Memory B cell (primary cell): ENCODE measurements around the gene OR2AJ1.

ENCODE experiments used
- ATAC-seq: fragments of 150-1000 bp; cut with Tn5 transposase; 2 replicates; pipeline ENCODE4 v1.10.0; 2021; ENCODE audit warnings: low read depth, mild to moderate bottlenecking, moderate library complexity
- DNase-seq, 2 donors: peaks; one replicate each; pipeline ENCODE4 v3.0.0; 2022; ENCODE audit warnings: low spot score in 2 of 2
- H3K27ac Mint-ChIP-seq: one replicate; pipeline ENCODE4 v1.8.0; 2022; ENCODE audit warnings: mild to moderate bottlenecking, moderate library complexity, mixed read lengths
- H3K27me3 Mint-ChIP-seq: one replicate; pipeline ENCODE4 v1.8.0; 2022; ENCODE audit warnings: mixed read lengths
- H3K36me3 Mint-ChIP-seq: one replicate; pipeline ENCODE4 v1.8.0; 2022; ENCODE audit warnings: mild to moderate bottlenecking, mixed read lengths
- H3K4me1 Mint-ChIP-seq: one replicate; pipeline ENCODE4 v1.8.0; 2022; ENCODE audit warnings: mixed read lengths
- H3K4me3 Mint-ChIP-seq: one replicate; pipeline ENCODE4 v1.8.0; 2022; ENCODE audit warnings: mild to moderate bottlenecking, moderate library complexity, mixed read lengths
- H3K9me3 Mint-ChIP-seq: one replicate; pipeline ENCODE4 v1.8.0; 2022; ENCODE audit warnings: mixed read lengths

OR2AJ1 gene, protein sequence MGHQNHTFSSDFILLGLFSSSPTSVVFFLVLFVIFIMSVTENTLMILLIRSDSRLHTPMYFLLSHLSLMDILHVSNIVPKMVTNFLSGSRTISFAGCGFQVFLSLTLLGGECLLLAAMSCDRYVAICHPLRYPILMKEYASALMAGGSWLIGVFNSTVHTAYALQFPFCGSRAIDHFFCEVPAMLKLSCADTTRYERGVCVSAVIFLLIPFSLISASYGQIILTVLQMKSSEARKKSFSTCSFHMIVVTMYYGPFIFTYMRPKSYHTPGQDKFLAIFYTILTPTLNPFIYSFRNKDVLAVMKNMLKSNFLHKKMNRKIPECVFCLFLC

DNA sequence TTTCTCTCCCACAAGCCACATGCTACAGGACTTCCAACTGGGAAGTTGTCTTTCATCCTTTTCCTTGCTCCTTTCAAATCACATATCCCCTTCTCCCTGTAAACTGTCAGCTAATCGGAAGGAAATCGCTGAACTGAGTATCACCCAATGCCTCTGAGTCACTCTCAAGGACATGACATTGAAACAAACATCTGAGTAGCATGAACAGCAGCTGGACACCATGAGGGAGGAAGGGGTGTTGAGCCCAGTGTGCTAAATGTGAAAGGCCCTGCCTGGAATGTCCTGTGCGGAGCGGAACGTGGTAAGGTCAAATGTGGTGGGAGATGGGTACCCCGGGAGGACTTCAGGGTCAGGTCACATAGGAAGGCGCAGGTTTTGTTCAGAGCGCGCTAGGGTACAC lies at the start of gene OR2AJ1:
Gene OR2AJ1, plus strand, starts transcription at position 22 of the 400 bp plus-strand sequence. CDS start 8,880 bp downstream, outside the sequence.
- ATAC-seq (no peak), DNase-seq (no peak)
- no peaks in the 10 kb centered on the region for H3K4me1 Mint-ChIP-seq
- H3K27me3 Mint-ChIP-seq: no peaks in the 10 kb centered on the region
- H3K9me3 Mint-ChIP-seq: no peaks in the 10 kb centered on the region
- H3K4me3 Mint-ChIP-seq: no peak within 1 kb of the TSS
- H3K36me3 Mint-ChIP-seq: no peaks in the 10 kb centered on the region
- no peak within 1 kb of the TSS for H3K27ac Mint-ChIP-seq

DNA sequence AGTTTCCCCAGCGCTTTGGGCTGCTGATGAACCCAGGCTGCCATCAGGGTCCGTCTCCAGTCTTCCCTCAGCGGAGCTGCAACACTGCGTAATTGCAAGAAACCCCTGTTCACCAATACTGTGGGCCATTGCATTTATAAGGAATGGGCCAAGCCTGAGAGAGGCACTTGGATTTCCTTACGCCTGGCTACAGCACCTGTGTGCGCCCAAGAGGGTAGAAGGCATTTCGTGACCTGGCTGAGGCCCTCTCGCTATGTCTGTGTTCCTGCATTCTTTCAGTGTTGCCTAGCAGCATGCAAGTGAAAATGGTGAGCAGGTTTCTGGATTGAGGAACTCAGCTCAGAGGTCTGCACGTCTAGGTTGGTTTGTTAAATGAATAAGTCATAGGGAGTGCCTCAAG lies 41.3 kb upstream of the OR2AJ1 start:
- Mint-ChIP-seq H3K36me3 (no peaks in the 10 kb centered on the region), H3K4me3 (no peak overlapping the region), H3K4me1 (no peaks in the 10 kb centered on the region), H3K27ac (no peak overlapping the region), H3K27me3 (peaks cover 2% of the 10 kb centered on the region), H3K9me3 (peaks cover under 1% of the 10 kb centered on the region)
- no peak for ATAC-seq
- DNase-seq: no peak

DNA sequence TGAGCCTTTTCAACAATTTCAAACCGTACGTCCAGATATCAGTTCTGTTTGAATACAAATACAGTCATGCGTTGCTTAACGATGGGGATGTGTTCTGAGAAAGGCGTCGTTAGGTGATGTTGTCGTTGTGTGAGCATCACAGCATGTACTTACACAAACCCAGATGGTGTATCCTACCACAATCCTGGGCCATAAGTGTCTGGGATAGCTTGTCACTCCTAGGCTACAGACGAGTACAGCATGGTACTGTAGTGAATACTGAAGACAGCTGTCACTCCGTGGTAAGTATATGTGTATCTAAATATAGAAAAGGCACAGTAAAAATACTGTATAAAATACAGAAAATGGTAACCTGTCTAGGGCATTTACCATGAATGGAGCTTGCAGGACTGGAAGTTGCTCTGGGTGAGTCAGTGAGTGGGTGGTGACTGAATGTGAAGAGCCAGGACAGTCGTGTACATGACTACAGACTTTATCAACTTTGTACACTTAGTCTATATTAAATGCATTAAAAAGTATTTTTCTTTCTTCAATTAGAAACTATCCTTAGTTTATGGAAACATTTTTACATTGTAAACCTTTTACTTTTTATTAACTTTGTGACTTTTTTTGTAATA lies 39.8 kb upstream of the OR2AJ1 start:
- Mint-ChIP-seq H3K4me1 (no peaks in the 10 kb centered on the region), H3K9me3 (no peaks in the 10 kb centered on the region), H3K27me3 (no peaks in the 10 kb centered on the region), H3K4me3 (no peak overlapping the region), H3K27ac (no peak overlapping the region), H3K36me3 (no peaks in the 10 kb centered on the region)
- ATAC-seq: no peak
- no peak for DNase-seq

DNA sequence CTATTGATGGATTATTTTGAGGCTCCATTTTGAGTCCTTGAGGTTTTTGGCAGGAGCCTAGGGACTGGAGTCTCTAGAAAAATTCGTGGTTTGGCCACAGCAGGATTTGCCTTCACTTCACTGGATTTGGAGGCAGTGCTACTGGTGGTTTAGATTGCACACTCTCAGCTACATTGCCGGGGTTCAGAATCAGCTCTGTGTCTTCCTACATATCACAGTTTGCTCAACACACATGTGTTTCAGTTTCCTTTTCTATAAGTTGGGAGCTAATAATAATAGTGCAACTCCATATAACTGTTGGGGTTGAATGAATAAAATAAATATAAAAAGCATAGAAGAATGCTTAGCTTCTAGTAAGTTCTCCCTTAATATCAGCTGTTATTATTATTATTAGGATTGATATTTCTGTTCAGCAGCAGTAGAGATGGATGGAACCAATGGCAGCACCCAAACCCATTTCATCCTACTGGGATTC lies 29.5 kb upstream of the OR2AJ1 start, which contains the start of gene OR2W3:
Gene OR2W3, plus strand, starts transcription at position 425 of the 475 bp plus-strand sequence. Its CDS starts 0 bp downstream, at position 425.
- no peak within 1 kb of the TSS for H3K4me3 Mint-ChIP-seq
- ATAC-seq (no peak), DNase-seq (no peak)
- H3K27me3 Mint-ChIP-seq: peaks cover 1% of the 10 kb centered on the region
- H3K9me3 Mint-ChIP-seq: peaks cover 3% of the 10 kb centered on the region
- H3K27ac Mint-ChIP-seq: no peak within 1 kb of the TSS
- H3K36me3 Mint-ChIP-seq: no peaks in the 10 kb centered on the region
- no peaks in the 10 kb centered on the region for H3K4me1 Mint-ChIP-seq

DNA sequence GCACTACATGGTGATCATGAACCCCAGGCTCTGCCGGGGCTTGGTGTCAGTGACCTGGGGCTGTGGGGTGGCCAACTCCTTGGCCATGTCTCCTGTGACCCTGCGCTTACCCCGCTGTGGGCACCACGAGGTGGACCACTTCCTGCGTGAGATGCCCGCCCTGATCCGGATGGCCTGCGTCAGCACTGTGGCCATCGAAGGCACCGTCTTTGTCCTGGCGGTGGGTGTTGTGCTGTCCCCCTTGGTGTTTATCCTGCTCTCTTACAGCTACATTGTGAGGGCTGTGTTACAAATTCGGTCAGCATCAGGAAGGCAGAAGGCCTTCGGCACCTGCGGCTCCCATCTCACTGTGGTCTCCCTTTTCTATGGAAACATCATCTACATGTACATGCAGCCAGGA lies 28.7 kb upstream of the OR2AJ1 start:
- Mint-ChIP-seq H3K9me3 (peaks cover 3% of the 10 kb centered on the region), H3K4me3 (no peak overlapping the region), H3K27ac (no peak overlapping the region), H3K36me3 (no peaks in the 10 kb centered on the region), H3K27me3 (peaks cover 1% of the 10 kb centered on the region), H3K4me1 (no peaks in the 10 kb centered on the region)
- DNase-seq (no peak), ATAC-seq (no peak)

DNA sequence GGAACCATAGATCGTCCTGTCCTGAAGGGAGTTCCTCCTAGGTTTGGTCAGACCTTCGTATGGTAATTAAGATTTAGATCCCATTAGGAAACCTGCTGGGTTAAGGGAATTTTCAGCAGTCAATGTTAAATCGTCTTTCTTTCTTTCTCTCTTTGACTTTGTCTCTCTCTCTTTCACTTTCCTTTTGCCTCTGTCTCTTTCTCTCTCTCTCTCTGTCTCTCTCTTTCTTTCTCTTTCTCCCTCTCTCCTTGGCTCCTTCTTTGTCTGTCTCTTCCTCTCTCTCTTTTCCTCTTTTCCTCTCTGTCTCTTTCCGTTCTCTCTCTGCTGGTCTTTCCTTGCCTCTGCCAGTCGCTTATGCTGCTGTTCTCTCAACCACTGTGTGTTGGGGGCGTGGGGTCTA lies 20.6 kb upstream of the OR2AJ1 start:
- DNase-seq: no peak
- peaks cover 9% of the 10 kb centered on the region for H3K9me3 Mint-ChIP-seq
- peaks cover 4% of the 10 kb centered on the region for H3K36me3 Mint-ChIP-seq
- ATAC-seq: no peak
- H3K27ac Mint-ChIP-seq: no peak overlapping the region
- no peak overlapping the region for H3K4me3 Mint-ChIP-seq
- H3K4me1 Mint-ChIP-seq: peaks cover 15% of the 10 kb centered on the region
- H3K27me3 Mint-ChIP-seq: peaks cover 3% of the 10 kb centered on the region

DNA sequence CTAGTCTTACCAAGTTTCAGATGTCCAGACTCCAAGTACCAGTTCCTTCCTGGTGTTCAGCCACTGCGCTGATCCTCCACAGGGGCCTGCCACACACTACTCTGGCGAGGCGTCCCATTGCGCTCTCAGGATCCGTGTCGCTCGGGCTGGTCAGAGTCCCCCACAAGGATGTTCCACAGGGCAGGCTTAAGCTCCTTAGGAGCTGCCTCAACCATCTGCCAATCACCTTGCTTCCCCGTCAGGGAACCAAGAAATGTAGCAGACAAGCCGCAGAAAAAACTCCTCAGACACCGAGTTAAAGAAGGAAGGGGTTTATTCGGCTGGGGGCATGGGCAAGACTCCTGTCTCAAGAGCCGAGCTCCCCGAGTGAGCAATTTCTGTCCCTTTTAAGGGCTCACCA lies 19.5 kb upstream of the OR2AJ1 start:
- Mint-ChIP-seq H3K9me3 (peaks cover 9% of the 10 kb centered on the region), H3K4me1 (peaks cover 15% of the 10 kb centered on the region), H3K4me3 (no peak overlapping the region), H3K36me3 (peaks cover 4% of the 10 kb centered on the region), H3K27ac (no peak overlapping the region), H3K27me3 (peaks cover 3% of the 10 kb centered on the region)
- ATAC-seq (no peak), DNase-seq (no peak)

DNA sequence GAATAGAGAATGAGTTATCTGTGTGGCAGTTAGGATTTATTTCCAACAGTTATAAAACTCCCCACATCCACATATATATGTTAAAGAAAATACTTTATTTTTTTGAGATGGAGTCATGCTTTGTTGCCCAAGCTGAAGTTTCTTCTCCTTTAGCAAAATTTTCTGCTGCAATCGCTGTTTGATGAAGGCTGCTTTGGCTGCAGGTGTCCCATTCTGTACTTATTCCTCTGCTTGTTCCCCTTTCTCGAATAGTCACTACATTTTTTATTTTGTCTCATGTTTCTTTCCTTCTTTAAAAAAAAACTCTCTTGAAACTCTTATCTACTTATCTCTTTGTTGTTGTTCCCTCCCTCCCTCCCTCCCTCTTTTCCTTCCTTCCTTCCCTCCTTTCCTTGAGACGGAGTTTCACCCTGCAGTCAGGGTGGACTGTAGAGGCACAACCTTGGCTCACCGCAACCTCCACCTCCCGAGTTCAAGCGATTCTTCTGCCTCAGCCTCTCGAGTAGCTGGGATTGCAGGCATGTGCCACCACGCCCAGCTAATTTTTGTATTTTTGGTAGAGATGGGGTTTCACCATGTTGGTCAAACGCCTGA lies 18.7 kb upstream of the OR2AJ1 start:
- Mint-ChIP-seq H3K4me1 (peaks cover 15% of the 10 kb centered on the region), H3K27ac (peak overlapping the region; percentile 51), H3K36me3 (peaks cover 4% of the 10 kb centered on the region), H3K27me3 (peaks cover 3% of the 10 kb centered on the region), H3K4me3 (peak overlapping the region; percentile 79), H3K9me3 (peaks cover 9% of the 10 kb centered on the region)
- DNase-seq: no peak
- ATAC-seq: peak; percentile 48

DNA sequence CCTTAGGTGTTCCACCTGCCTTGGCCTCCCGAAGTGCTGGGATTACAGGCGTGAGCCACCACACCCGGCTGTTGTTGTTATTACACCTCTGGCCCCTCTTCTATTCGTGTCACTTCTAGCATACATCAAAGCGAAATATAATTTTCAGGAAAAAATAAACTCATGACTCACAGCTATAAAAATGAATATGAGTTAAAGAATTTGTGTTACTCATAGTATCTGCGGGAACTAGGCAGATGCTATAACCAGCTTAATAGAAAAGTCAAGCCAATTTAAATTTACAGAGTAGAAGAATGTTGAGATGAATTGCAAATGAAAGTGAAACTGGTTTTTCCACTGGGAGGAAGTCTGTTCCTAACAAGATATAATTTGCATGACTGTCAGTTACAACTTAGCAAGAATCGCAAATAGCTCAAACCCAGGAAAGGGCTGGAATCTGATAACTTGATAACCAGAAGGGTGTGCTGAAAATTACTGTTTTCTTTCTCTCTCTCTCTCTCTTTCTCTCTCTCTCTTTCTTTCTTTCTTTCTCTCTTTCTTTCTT lies 18.1 kb upstream of the OR2AJ1 start:
- Mint-ChIP-seq H3K4me3 (peak overlapping the region; percentile 79), H3K36me3 (peaks cover 4% of the 10 kb centered on the region), H3K4me1 (peaks cover 15% of the 10 kb centered on the region), H3K27ac (peak overlapping the region; percentile 51), H3K9me3 (peaks cover 9% of the 10 kb centered on the region), H3K27me3 (peaks cover 3% of the 10 kb centered on the region)
- no peak for DNase-seq
- peak; percentile 42 for ATAC-seq

DNA sequence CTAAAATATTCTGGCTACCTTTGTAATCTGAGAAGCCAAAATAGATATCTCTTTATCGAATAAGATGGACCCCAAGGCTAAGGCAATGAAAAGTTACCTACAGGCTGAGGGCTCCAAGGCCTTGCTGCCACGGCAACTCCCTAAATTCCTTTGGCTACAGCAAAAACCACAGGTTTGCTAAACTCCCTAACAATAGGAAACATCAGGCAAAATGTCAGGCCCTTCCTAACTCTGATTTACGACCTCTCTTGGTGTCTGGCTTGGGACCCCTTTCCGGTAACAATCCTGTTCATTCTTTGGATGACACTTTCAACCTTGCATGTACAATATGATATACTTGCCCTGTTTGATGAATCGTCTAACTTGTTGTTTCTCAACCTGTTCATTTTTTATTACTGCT lies 15.9 kb upstream of the OR2AJ1 start:
- DNase-seq (no peak), ATAC-seq (no peak)
- peaks cover 15% of the 10 kb centered on the region for H3K4me1 Mint-ChIP-seq
- peaks cover 6% of the 10 kb centered on the region for H3K9me3 Mint-ChIP-seq
- peaks cover 4% of the 10 kb centered on the region for H3K36me3 Mint-ChIP-seq
- H3K4me3 Mint-ChIP-seq: no peak overlapping the region
- no peak overlapping the region for H3K27ac Mint-ChIP-seq
- H3K27me3 Mint-ChIP-seq: peaks cover 3% of the 10 kb centered on the region

DNA sequence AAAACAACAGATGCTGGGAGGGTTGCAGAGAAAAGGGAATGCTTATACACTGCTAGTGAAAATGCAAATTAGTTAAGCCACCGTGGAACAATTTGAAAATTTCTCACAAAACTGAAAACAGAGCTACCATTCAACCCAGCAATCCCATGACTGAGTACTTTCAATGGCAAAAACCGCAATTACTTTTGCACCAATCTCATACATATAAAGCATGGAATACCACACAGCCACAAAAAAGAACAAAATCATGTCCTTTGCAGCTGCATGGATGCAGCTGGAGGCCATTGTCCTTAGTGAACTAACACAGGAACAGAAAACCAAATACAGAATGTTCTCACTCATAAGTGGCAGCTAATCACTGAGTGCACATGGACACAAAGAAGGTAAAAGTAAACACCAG lies 10.9 kb upstream of the OR2AJ1 start:
- DNase-seq: no peak
- Mint-ChIP-seq H3K27me3 (peaks cover 5% of the 10 kb centered on the region), H3K4me1 (no peaks in the 10 kb centered on the region), H3K9me3 (no peaks in the 10 kb centered on the region), H3K27ac (no peak overlapping the region), H3K4me3 (no peak overlapping the region), H3K36me3 (no peaks in the 10 kb centered on the region)
- ATAC-seq: no peak

DNA sequence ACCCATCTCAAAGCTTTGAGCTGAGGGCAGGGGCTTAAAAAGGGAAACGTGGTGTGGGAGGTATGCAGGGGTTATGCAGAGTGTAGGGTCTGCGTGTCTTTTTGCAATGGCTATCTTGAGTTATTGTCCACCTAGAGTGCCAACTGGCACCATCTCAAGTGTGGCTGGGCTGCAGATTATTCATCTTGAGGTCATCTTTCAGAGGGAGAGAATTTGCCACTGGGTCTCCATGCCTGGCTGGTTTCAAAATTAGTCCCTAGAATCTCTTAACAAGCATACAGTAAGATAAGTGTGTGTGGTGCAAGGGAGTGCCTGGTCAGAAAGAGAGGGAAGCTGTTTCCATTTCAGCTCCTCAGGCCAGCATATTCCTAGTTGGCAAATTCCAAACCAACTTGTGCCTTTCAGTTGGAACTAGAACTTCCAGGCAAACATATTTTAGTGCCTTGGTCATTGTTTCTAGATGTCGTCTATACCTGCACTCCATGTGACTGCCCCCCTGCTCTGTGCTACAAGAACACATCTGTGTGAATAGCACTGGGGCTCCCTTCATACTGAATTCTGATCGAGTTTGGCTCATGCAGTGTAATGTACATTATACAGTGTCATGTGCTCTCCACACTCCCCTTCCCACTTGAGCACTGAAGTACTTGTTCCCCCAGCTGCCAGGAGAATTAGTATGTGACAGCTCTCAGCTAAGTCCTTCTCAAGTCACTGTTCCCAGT lies 9.6 kb upstream of the OR2AJ1 start:
- no peaks in the 10 kb centered on the region for H3K36me3 Mint-ChIP-seq
- ATAC-seq (no peak), DNase-seq (no peak)
- H3K4me3 Mint-ChIP-seq: no peak overlapping the region
- no peak overlapping the region for H3K27ac Mint-ChIP-seq
- H3K27me3 Mint-ChIP-seq: peaks cover 2% of the 10 kb centered on the region
- H3K9me3 Mint-ChIP-seq: no peaks in the 10 kb centered on the region
- no peaks in the 10 kb centered on the region for H3K4me1 Mint-ChIP-seq

DNA sequence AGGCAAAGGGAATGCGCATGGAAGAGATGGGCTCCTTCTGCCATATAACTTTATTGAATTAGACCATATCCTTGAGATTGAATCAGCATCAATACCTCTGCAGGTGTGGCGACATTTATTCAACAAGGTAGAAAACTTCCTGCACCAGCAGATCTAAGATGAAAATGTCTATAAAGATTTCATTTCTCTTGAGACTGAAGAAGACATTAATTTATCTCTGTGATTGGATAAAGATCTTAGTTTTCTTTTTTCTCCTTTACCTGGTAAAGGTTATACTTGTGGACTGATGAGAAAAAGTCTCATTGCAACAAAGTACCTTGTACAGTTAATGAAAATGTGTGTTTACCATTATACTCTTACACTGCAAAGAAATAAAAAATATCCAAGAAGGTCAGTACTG lies 4.7 kb upstream of the OR2AJ1 start, which contains the start of gene OR2T8:
Gene OR2T8, plus strand, starts transcription at position 301 of the 400 bp plus-strand sequence. CDS start 766 bp downstream, outside the sequence.
- Mint-ChIP-seq H3K27me3 (no peaks in the 10 kb centered on the region), H3K27ac (no peak within 1 kb of the TSS), H3K4me3 (no peak within 1 kb of the TSS), H3K9me3 (no peaks in the 10 kb centered on the region), H3K4me1 (no peaks in the 10 kb centered on the region), H3K36me3 (no peaks in the 10 kb centered on the region)
- DNase-seq (no peak), ATAC-seq (no peak)
